HepG2 (cell line): Measurements from ENCODE around the gene PFAS. TPM values are rescaled to one million over a fixed set of nuclear protein-coding genes. Genes with fewer than 3 reads are reported as not detected.

Experiments
- FOXA3 ChIP-seq: IDR thresholded peaks from 2 replicates; pipeline ENCODE4 v1.6.1; 2016; ENCODE audit warnings: missing genetic modification reagents, missing compliant biosample characterization
- HMG20A ChIP-seq: IDR thresholded peaks from 2 replicates; pipeline ENCODE4 v1.6.1; 2016; ENCODE audit warnings: borderline replicate concordance
- HMG20B ChIP-seq: conservative IDR thresholded peaks from 2 replicates; pipeline ENCODE4 v1.6.1; 2016; ENCODE audit warnings: missing genetic modification reagents, missing compliant biosample characterization
- HMGXB3 ChIP-seq: sonication (generic); formaldehyde crosslinking; IDR thresholded peaks from 2 replicates; pipeline ENCODE4 v1.4.0; 2020; ENCODE audit warnings: missing genetic modification reagents, borderline replicate concordance
- HNF1A ChIP-seq, 2 experiments: sonication (generic) in 1 of 2; formaldehyde crosslinking in 1 of 2; IDR thresholded peaks; 2 replicates each; pipeline versions ENCODE4 v1.4.0 to v1.6.1; 2016 to 2020; ENCODE audit warnings: borderline replicate concordance in 1 of 2, low read depth in 1 of 2, mild to moderate bottlenecking in 1 of 2, missing genetic modification reagents in 1 of 2
- HNF4A ChIP-seq: sonication (generic); formaldehyde crosslinking; IDR thresholded peaks from 2 replicates; pipeline ENCODE4 v1.4.0; 2020; ENCODE audit warnings: missing genetic modification reagents
- NCOR1 ChIP-seq: fragments of 200-600 bp; sonication (generic); IDR thresholded peaks from 2 replicates; pipeline ENCODE4 v1.7.0; 2017; ENCODE audit warnings: antibody characterized with exemption, low read length, borderline replicate concordance
- NR2F2 ChIP-seq: IDR thresholded peaks from 2 replicates; pipeline ENCODE4 v1.6.1; 2012; ENCODE audit warnings: low read depth, inconsistent platforms, borderline replicate concordance
- POLR2A ChIP-seq, 2 experiments: IDR thresholded peaks; 2 replicates each; pipeline ENCODE4 v1.6.1; 2011; ENCODE audit warnings: low read depth in 2 of 2, low read length in 2 of 2, mild to moderate bottlenecking in 1 of 2, moderate library complexity in 1 of 2; ENCODE audit not compliant: insufficient read depth in 1 of 2
- RERE ChIP-seq: IDR thresholded peaks from 2 replicates; pipeline ENCODE4 v1.6.1; 2016; ENCODE audit warnings: low read depth, missing genetic modification reagents, missing compliant biosample characterization
- SOX5 ChIP-seq: IDR thresholded peaks from 2 replicates; pipeline ENCODE4 v1.6.1; 2016; ENCODE audit warnings: borderline replicate concordance
- ZEB1 ChIP-seq: IDR thresholded peaks from 2 replicates; pipeline ENCODE4 v1.6.1; 2012; ENCODE audit warnings: mild to moderate bottlenecking, low read depth, inconsistent platforms; ENCODE audit not compliant: insufficient replicate concordance
- ZNF431 ChIP-seq: sonication (generic); formaldehyde crosslinking; IDR thresholded peaks from 2 replicates; pipeline ENCODE4 v1.9.0; 2022; ENCODE audit warnings: missing genetic modification reagents, low read depth, mild to moderate bottlenecking, borderline replicate concordance
- ZNF777 ChIP-seq: sonication (generic); formaldehyde crosslinking; IDR thresholded peaks from 2 replicates; pipeline ENCODE4 v1.4.0; 2020; ENCODE audit warnings: missing genetic modification reagents
- ZNF782 ChIP-seq: sonication (generic); formaldehyde crosslinking; IDR thresholded peaks from 2 replicates; pipeline ENCODE4 v1.4.0; 2020; ENCODE audit warnings: missing genetic modification reagents, mild to moderate bottlenecking, borderline replicate concordance
- polyA plus RNA-seq, 8 experiments: library from polyadenylated mRNA; depleted of rRNA in 3 of 8; stranded (reverse) in 7 of 8; unstranded in 1 of 8; fragments of >200 nt; fragmentation: Illumina TruSeq in 4 of 8; extraction: Trizol in 4 of 8; gene quantifications; 2 replicates each; pipeline versions ENCODE4 v1.2.1 to v1.2.3, GENCODE V29; 2011 to 2016; ENCODE audit warnings: low read depth in 4 of 8, missing spikeins in 1 of 8, mixed read lengths in 1 of 8; ENCODE audit not compliant: insufficient read depth in 1 of 8
- total RNA-seq, 5 experiments: library from RNA; depleted of rRNA; stranded (reverse); fragments of >200 nt; fragmentation: Illumina TruSeq; extraction: Trizol; gene quantifications; 2 replicates each; pipeline ENCODE4 v1.2.3, GENCODE V29; 2016; ENCODE audit warnings: low read depth in 1 of 5

The PFAS gene
- total and polyA plus RNA-seq, 2 of the 13 experiments (the other 11 are each of a cell fraction or from before 2014, with no cell fraction given): 49.4 to 58.2 TPM

GRCh38 chr17:8210761-8211458 lies 38.2 kb upstream of the PFAS start (continued):
- TF ChIP-seq RERE (peak; percentile 56; the same call in 1 of the 2 replicates), FOXA3 (CRISPR knock-in tag) (peak; percentile 93), ZNF431 (CRISPR knock-in tag) (no peak), NR2F2 (peak; percentile 56; the same call in 1 of the 2 replicates), POLR2A (IDR thresholded peaks at IDR 0.05; ENCODE audit: insufficient read depth in 1 of 2, low read depth in 2 of 2, low read length in 2 of 2) (peak in 1 of 2 experiments; percentile 41; a peak in 1 of 4 replicates), ZNF782 (CRISPR knock-in tag) (no peak), ZEB1 (no peak), ZNF777 (no peak), HNF4A (CRISPR knock-in tag) (peak; percentile 67), SOX5 (peak; percentile 40; the same call in 1 of the 2 replicates), HMG20A (CRISPR knock-in tag) (0 out of 2 replicates have a peak, but pooled peaks have one; percentile 12), HMGXB3 (CRISPR knock-in tag) (0 out of 2 replicates have a peak, but pooled peaks have one; percentile 3), HNF1A (IDR thresholded peaks at IDR 0.05; ENCODE audit: low read depth) (no peak), HNF1A (CRISPR knock-in tag; IDR thresholded peaks at IDR 0.05; ENCODE audit: borderline replicate concordance) (no peak), HMG20B (0 out of 2 replicates have a peak, but pooled peaks have one; percentile 19), NCOR1 (peak; percentile 68; the same call in 1 of the 2 replicates)
